Right forelimb (tissue), 1 donor: ENCODE results near the gene ARMH4.

Experiments used
- DNase-seq: peaks from one replicate; pipeline ENCODE4 v3.0.0-alpha.2; 2018

Gene ARMH4

GRCh38 chr14:58152014-58152857 lies at the start of gene ARMH4:
Gene ARMH4, minus strand, starts transcription at chr14:58152213. Its CDS starts 12,855 bp downstream, at chr14:58139358.
- peak; percentile 87 for DNase-seq

- DNase-seq = no peak
Measured at GRCh38 chr14:58200846-58201245, 48.8 kb upstream of the ARMH4 start.

- DNase-seq = no peak
Measured at GRCh38 chr14:58200480-58200841, 48.4 kb upstream of the ARMH4 start.

GRCh38 chr14:58199726-58200479 lies 47.9 kb upstream of the ARMH4 start, which contains the start of gene ACTR10:
Gene ACTR10, plus strand, starts transcription at chr14:58200149. Its CDS starts 69 bp downstream, at chr14:58200218.
- peak; percentile 92 for DNase-seq

GRCh38 chr14:58198086-58198485 lies 46.1 kb upstream of the ARMH4 start:
- no peak for DNase-seq

GRCh38 chr14:58196198-58196597 lies 44.2 kb upstream of the ARMH4 start:
- no peak for DNase-seq

GRCh38 chr14:58193542-58193941 lies 41.5 kb upstream of the ARMH4 start:
- DNase-seq = no peak

- DNase-seq = no peak
Measured at GRCh38 chr14:58191763-58192601, 40.0 kb upstream of the ARMH4 start.

GRCh38 chr14:58189176-58189575 lies 37.2 kb upstream of the ARMH4 start:
- DNase-seq = no peak

GRCh38 chr14:58177125-58177524 lies 25.1 kb upstream of the ARMH4 start:
- DNase-seq = no peak

- no peak for DNase-seq
Measured at GRCh38 chr14:58171090-58171489, 19.1 kb upstream of the ARMH4 start.

GRCh38 chr14:58167891-58168290 lies 15.9 kb upstream of the ARMH4 start:
- DNase-seq = no peak

GRCh38 chr14:58167057-58167456 lies 15.0 kb upstream of the ARMH4 start:
- no peak for DNase-seq

GRCh38 chr14:58166005-58166983 lies 14.3 kb upstream of the ARMH4 start:
- DNase-seq = peak; percentile 86

GRCh38 chr14:58160561-58160960 lies 8.5 kb upstream of the ARMH4 start:
- no peak for DNase-seq

GRCh38 chr14:58151133-58152013 lies 640 bp downstream of the ARMH4 start:
- DNase-seq = peak; percentile 60

- DNase-seq = no peak
Measured at GRCh38 chr14:58150243-58150805, 1.7 kb downstream of the ARMH4 start.

- DNase-seq = no peak
Measured at GRCh38 chr14:58149196-58149595, 2.8 kb downstream of the ARMH4 start.

- no peak for DNase-seq
Measured at GRCh38 chr14:58146399-58146798, 5.6 kb downstream of the ARMH4 start.

GRCh38 chr14:58145936-58146335 lies 6.1 kb downstream of the ARMH4 start:
- no peak for DNase-seq
